Activated T-helper 1 cell treated with anti-CD3 and anti-CD28 coated beads, Interleukin-12 subunit alpha, Interleukin-12 subunit beta, Interleukin-2, Interleukin-4 antibody, amounts not matched to agents 30 ng/mL and 10 ng/mL and 1 ng/mL, durations not matched to agents 14 hours and 24 hours and 36 hours (primary cell): ENCODE measurements around the gene MAGOH. TPM values are rescaled to one million over a fixed set of nuclear protein-coding genes. Genes with fewer than 3 reads are reported as not detected.
"Not testable (repeated sequence)": the region's sequence is repeated elsewhere in the genome, so short reads cannot be mapped to it uniquely, and the experiment has no call there.

Experiments
- DNase-seq: peaks from one replicate; pipeline ENCODE4 v3.0.0; 2021; ENCODE audit warnings: low spot score
- H3K27ac Mint-ChIP-seq: one replicate; pipeline ENCODE4 v1.8.0; 2021; ENCODE audit warnings: mild to moderate bottlenecking, mixed read lengths
- H3K27me3 Mint-ChIP-seq: one replicate; pipeline ENCODE4 v1.8.0; 2022; ENCODE audit warnings: mild to moderate bottlenecking, moderate library complexity, mixed read lengths; ENCODE audit not compliant: insufficient read depth
- H3K36me3 Mint-ChIP-seq: one replicate; pipeline ENCODE4 v1.8.0; 2021; ENCODE audit warnings: low read depth, mixed read lengths
- H3K4me1 Mint-ChIP-seq: one replicate; pipeline ENCODE4 v1.8.0; 2021; ENCODE audit warnings: low read depth, mixed read lengths
- H3K4me3 Mint-ChIP-seq: one replicate; pipeline ENCODE4 v1.8.0; 2021; ENCODE audit warnings: mild to moderate bottlenecking, moderate library complexity, mixed read lengths
- H3K9me3 Mint-ChIP-seq: one replicate; pipeline ENCODE4 v1.8.0; 2021; ENCODE audit warnings: mixed read lengths
- intact Hi-C: fragments of 100-400 bp; cut with micrococcal nuclease; formaldehyde crosslinking; loops from one replicate; pipeline ENCODE4 v1.15.1; 2024
- total RNA-seq: library from RNA; stranded (reverse); gene quantifications from 2 replicates; pipeline ENCODE4 v1.2.3, GENCODE V29; 2022

The MAGOH gene
- total RNA-seq, 1 donor from 2014 or later, result 104 TPM

DNA sequence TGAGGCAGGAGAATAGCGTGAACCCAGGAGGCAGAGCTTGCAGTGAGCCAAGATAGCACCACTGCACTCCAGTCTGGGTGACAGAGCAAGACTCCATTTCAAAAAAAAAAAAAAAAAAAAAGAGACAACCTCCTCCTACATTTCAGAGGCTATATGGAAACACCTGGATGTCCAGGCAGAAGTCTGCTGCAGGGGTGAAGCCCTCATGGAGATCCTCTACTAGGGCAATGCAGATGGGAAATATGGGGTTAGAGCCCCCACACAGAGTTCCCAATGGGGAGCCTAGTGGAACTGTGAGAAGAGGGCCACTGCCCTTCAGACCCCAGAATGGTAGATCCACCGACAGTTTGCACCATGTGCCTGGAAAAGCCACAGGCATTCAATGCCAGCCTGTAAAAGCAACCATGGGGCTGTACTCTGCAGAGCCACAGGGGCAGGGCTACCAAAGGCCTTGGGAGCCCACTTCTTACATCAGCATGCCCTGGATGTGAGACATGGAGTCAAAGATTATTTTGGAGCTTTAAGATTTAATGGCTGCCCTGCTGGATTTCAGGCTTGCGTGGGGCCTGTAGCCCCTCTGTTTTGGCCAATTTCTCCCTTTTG lies 32.1 kb downstream of the MAGOH start:
- peaks cover 75% of the 10 kb centered on the region for H3K36me3 Mint-ChIP-seq
- H3K27me3 Mint-ChIP-seq, H3K4me1 Mint-ChIP-seq, H3K27ac Mint-ChIP-seq, DNase-seq, intact Hi-C loops, H3K4me3 Mint-ChIP-seq: not testable (repeated sequence)
- peaks cover 30% of the 10 kb centered on the region for H3K9me3 Mint-ChIP-seq

DNA sequence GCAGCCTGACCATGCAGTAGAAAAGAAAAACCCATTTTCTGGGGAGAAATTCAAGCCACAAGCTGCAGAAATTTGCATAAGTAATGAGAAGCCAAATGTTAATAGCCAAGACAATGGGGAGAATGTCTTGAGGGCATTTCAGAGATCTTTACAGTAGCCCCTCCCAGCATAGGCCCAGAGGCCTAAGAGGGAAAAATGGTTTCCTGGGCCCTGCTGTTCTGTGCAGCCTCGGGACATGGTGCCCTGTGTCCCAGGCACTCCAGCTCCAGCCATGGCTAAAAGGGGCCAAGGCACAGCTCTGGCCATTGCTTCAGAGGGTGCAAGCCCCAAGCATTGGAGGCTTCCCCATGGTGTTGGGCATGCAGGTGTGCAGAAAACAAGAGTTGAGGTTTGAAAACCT lies 32.8 kb downstream of the MAGOH start:
- H3K27ac Mint-ChIP-seq, H3K4me1 Mint-ChIP-seq, H3K4me3 Mint-ChIP-seq, intact Hi-C loops, H3K27me3 Mint-ChIP-seq, DNase-seq: not testable (repeated sequence)
- Mint-ChIP-seq H3K9me3 (peaks cover 30% of the 10 kb centered on the region), H3K36me3 (peaks cover 80% of the 10 kb centered on the region)

DNA sequence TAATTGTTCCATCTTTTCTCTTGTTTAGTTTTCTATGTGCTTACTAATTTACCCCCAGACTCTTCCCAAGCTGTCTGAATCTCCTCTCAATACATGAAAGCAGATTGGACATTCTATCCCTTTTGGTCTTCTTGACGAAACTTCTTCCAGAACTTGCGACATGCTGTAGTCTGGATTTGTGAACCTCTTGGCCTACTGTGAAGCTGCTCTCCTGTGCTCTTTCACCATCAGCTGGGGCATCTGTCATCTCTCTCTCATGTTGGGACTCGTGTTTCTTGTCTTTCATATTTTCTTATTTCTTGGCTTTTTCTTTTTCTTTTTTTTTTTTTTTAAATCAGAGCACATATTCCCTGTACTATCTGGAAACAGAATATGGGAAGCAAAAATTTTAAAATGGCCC lies 34.9 kb downstream of the MAGOH start:
- no peak overlapping the region for H3K4me3 Mint-ChIP-seq
- H3K27ac Mint-ChIP-seq, result no peak overlapping the region
- intact Hi-C loops, result no loop called here
- H3K4me1 Mint-ChIP-seq, result peaks cover 4% of the 10 kb centered on the region
- H3K36me3 Mint-ChIP-seq, result peaks cover 66% of the 10 kb centered on the region
- no peak for DNase-seq
- peaks cover 30% of the 10 kb centered on the region for H3K9me3 Mint-ChIP-seq
- no peaks in the 10 kb centered on the region for H3K27me3 Mint-ChIP-seq

DNA sequence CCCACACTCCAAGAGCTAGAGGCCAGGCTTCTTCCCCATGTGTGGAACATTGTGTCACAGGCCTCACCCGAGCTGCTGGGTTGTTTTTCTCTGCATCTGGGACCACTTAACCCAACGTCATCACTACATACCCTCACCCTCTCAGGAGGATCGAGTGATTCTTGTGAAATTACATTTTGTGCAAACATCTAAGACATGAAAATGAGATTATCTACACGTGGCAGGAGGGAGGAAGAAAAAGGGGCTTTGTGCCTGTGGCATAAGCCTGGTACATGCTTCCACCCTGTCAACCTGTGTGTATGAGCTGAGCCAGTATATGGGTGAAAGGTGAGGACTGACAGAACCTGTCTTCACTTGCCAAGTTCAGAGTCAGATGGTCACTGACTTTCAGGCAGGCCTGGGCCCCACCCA lies 40.1 kb downstream of the MAGOH start:
- Mint-ChIP-seq H3K4me1 (peaks cover 28% of the 10 kb centered on the region), H3K27me3 (no peaks in the 10 kb centered on the region), H3K27ac (peak overlapping the region; percentile 92), H3K9me3 (no peaks in the 10 kb centered on the region), H3K4me3 (peak overlapping the region; percentile 95), H3K36me3 (peaks cover 28% of the 10 kb centered on the region)
- DNase-seq, result no peak
- intact Hi-C loops, result loop anchor here (5.0 to 10.0 kb wide), 4 partner anchors 353 to 796 kb away; partner anchors contain the start of genes ORC1, PRPF38A, ZYG11A and ZYG11B

DNA sequence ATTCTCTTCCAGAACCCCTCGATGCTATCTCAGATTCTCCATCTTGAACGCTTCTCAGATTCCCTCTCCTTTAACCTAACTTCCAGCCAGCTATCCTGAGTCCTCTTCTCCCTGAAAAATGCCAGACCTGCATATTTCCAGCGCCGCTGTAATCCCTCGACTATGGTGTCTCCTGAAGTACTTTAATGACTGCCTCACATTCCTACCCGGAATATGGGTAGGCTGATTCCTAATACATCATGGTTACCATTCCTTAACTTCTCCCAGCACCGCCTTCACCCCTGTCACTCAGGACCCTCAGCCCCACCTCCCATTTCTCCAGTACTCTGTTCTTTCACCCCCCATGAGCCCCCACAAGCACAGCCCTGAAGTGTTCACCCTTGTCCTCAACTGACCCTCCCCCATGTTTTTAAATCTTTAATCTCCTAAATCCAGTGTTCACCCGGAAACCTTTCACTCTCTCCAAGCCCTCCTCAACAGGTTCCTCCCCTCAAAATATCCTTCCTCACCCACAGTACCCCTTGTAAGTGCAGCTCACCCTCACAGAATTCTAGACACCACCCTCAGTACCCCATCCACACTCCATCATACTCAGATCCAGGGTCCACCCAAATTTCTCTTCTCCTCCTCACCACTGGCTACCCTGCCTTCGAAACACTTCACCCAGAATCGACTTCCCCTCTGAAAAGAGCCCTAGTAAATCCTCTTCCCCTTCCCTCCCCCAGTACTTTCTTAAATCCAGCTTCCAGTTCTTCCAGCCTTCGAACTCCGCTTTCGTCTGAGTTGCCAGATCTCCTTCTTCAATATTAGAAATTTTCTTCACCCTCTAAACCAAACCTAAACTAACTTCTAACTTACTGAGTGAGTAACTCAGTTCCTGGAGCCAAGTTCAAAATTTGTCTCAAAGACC lies 40.8 kb downstream of the MAGOH start:
- H3K27me3 Mint-ChIP-seq, result no peaks in the 10 kb centered on the region
- DNase-seq, result no peak
- peaks cover 21% of the 10 kb centered on the region for H3K36me3 Mint-ChIP-seq
- intact Hi-C loops, result loop anchor here (2.0 to 10.0 kb wide), 8 partner anchors 183 to 1141 kb away; partner anchors contain the start of genes BTF3L4, LRRC42, ORC1 and PRPF38A
- peak overlapping the region; percentile 92 for H3K27ac Mint-ChIP-seq
- peak overlapping the region; percentile 95 for H3K4me3 Mint-ChIP-seq
- H3K9me3 Mint-ChIP-seq, result no peaks in the 10 kb centered on the region
- peaks cover 28% of the 10 kb centered on the region for H3K4me1 Mint-ChIP-seq

DNA sequence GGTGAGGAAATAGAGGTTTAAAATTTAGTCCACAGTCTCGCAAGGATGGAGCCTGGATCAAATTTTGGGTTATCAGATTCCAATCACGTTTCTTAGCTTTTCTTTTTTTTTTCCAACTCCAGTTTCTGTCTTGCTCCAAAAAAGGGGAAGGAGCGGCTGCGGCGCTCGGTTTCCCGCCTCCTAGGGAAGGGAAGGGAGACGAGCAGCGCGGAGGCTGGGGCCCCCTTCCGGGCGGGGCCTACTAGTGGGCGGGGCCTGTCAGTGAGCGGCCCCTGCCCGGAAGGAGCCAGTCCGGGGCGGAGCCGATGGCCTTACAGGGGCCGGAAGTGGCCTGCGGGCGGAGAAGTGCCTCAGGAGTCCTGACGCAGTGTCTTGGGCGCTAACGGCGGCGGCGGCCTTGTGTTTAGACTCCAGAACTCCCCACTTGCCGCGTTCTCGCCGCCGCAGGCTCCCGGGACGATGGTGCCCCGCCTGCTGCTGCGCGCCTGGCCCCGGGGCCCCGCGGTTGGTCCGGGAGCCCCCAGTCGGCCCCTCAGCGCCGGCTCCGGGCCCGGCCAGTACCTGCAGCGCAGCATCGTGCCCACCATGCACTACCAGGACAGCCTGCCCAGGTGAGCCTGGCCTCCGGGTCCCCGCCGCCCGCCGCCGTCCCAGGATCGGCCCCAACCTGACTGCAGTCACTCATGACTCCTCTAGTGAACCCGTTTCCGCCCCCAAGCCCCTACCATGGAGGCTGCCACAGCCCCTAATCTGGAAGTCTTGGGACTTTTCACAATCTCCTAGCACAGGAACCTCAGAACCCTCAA lies 41.6 kb downstream of the MAGOH start, which contains the start of gene CPT2:
Gene CPT2, plus strand, starts transcription at position 340 of the 806 bp plus-strand sequence. Its CDS starts 120 bp downstream, at position 460.
- DNase-seq, result peak; percentile 92
- peaks cover 16% of the 10 kb centered on the region for H3K36me3 Mint-ChIP-seq
- H3K27me3 Mint-ChIP-seq, result no peaks in the 10 kb centered on the region
- intact Hi-C loops, result loop anchor here (1.0 to 10.0 kb wide), 14 partner anchors 24 to 1140 kb away; partner anchors contain the start of genes BTF3L4, CC2D1B, CZIB and LRRC42
- H3K4me1 Mint-ChIP-seq, result peaks cover 28% of the 10 kb centered on the region
- H3K4me3 Mint-ChIP-seq, result peak within 1 kb of the TSS; percentile 95
- H3K9me3 Mint-ChIP-seq, result no peaks in the 10 kb centered on the region
- H3K27ac Mint-ChIP-seq, result peak within 1 kb of the TSS; percentile 92

DNA sequence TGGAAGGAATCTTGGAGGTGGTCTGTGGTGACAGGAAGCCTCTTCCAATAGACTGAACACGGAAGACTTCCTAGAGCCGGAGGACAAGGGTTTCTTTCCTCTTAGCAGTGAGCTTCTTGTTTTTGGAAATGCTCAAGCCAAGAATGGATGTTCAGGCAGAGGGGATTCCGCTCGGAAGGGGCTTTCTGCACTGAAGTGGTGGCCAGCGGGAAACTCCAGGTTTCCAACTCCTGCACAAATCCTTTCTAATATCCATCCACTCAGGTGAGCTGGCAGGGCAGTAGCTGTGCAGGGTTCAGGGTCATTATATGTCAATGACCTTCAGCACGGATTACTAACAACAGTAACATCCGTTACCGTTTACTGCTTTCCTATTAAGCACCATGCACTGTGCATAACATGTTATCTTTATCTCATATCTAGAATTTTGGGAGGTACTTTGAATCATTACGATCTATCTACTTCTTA lies 42.3 kb downstream of the MAGOH start:
- Mint-ChIP-seq H3K27ac (peak overlapping the region; percentile 84), H3K4me3 (peak overlapping the region; percentile 83), H3K36me3 (peaks cover 13% of the 10 kb centered on the region), H3K4me1 (peaks cover 28% of the 10 kb centered on the region), H3K9me3 (no peaks in the 10 kb centered on the region), H3K27me3 (no peaks in the 10 kb centered on the region)
- intact Hi-C loops, result loop anchor here (1.0 to 10.0 kb wide), 14 partner anchors 24 to 1139 kb away; partner anchors contain the start of genes BTF3L4, CC2D1B, CZIB and LRRC42
- DNase-seq, result no peak

DNA sequence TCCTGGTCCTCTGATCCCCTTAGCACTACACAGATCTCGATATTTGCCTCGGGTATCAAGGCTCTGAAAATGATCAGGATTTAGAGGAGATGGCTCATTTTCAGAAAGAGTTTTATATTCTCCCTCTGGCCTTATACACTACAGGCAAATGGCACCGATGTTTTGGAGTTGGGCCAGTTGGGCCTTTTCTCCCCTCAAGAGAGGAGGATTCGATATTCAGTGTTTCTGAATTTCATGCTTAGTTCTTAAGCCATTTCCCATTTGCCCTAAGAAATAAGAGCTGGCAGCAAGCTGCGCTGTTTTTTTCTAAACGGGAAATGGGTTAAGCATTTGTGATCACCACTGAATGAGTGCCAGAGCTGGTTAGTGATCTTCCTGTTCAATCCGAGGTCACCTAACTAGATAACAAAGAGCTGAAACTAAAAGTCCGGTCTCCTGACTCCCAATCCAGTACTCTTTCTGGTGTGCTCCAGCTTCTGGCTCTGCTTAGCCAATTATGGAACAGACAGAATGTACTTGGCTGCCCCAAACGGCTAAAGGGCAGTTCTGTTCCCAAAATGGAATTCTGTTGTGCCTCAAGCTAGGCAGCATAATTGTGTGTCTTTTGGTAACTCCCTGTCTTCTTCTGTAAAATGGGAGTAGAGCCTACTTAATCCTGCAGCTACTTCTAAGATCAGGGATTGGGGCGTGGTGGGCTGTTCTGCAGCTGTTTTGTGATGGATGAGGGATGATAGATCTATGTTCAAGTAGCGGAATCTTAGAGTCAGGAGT lies 42.9 kb downstream of the MAGOH start:
- H3K4me1 Mint-ChIP-seq, result peaks cover 28% of the 10 kb centered on the region
- intact Hi-C loops, result loop anchor here (1.0 to 10.0 kb wide), 14 partner anchors 25 to 1139 kb away; partner anchors contain the start of genes BTF3L4, CC2D1B, CZIB and LRRC42
- H3K27me3 Mint-ChIP-seq, result no peaks in the 10 kb centered on the region
- DNase-seq, result no peak
- H3K36me3 Mint-ChIP-seq, result peaks cover 9% of the 10 kb centered on the region
- no peaks in the 10 kb centered on the region for H3K9me3 Mint-ChIP-seq
- peak overlapping the region; percentile 65 for H3K4me3 Mint-ChIP-seq
- no peak overlapping the region for H3K27ac Mint-ChIP-seq

DNA sequence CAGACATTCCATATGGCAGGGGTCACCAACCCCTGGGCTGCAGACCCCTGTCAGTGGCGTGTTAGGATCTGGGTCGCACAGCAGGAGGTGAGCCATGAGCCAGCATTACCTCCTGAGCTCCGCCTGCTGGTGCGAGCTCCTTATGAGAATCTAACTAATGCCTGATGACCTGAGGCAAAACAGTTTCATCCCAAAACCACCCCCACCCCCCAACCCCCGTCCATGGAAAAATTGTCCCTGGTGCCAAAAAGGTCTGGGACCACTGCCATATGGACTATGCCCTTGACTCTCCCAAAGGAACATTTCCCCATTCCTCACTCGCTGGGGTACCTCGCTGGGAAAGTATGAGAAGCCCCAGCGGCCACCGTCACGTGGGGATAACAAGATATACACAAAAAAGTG lies 48.1 kb downstream of the MAGOH start:
- no peak overlapping the region for H3K27ac Mint-ChIP-seq
- no peaks in the 10 kb centered on the region for H3K9me3 Mint-ChIP-seq
- H3K27me3 Mint-ChIP-seq, result peaks cover 6% of the 10 kb centered on the region
- intact Hi-C loops, result loop anchor here (10.0 kb wide), 1 partner anchor 345 kb away; the partner anchor contains the start of gene ZYG11A
- no peaks in the 10 kb centered on the region for H3K4me1 Mint-ChIP-seq
- DNase-seq, result no peak
- H3K36me3 Mint-ChIP-seq, result no peaks in the 10 kb centered on the region
- no peak overlapping the region for H3K4me3 Mint-ChIP-seq

DNA sequence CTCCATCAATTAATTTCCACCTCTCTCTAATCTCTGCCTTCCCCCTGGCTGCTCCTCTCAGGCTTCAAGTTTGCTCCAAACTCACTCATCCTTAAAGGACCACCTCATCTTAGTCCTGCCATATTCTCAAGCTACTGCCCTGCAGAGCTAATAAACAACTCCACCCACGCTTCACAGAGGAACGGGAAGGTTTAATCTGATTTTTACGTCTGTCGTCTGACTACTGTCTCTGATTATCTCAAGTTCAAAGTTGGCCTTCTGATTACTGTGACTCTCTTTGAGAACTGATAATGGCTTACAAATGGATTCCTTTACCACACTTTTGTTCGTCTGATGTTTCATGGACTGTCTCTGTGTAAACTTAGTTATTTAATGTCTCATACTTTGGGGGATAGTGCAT lies 49.3 kb downstream of the MAGOH start:
- Mint-ChIP-seq H3K27me3 (peaks cover 6% of the 10 kb centered on the region), H3K4me3 (no peak overlapping the region), H3K4me1 (no peaks in the 10 kb centered on the region), H3K9me3 (no peaks in the 10 kb centered on the region), H3K27ac (no peak overlapping the region), H3K36me3 (no peaks in the 10 kb centered on the region)
- DNase-seq, result no peak
- intact Hi-C loops, result loop anchor here (10.0 kb wide), 1 partner anchor 124 kb away; the partner anchor contains the start of gene PODN

DNA sequence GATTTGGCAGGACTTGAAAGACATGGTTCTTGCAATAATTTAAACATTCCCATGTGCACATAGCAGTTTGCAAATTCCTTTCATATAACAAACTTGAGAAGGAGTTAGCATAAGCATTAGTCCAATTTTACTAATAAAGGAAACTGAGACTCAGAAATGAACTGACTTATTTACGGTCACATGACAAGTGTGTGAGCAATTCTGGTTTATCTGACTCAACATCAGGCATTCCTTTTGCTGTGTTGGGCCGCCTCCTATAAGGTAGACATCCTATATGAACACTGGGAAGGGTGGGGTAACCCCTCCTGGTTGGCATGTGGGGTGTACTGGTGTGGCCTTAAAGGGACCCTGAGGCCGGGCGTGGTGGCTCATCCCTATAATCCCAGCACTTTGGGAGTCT lies 50.2 kb downstream of the MAGOH start:
- no peak overlapping the region for H3K27ac Mint-ChIP-seq
- no peak overlapping the region for H3K4me3 Mint-ChIP-seq
- DNase-seq, result no peak
- H3K27me3 Mint-ChIP-seq, result peaks cover 6% of the 10 kb centered on the region
- H3K36me3 Mint-ChIP-seq, result no peaks in the 10 kb centered on the region
- no peaks in the 10 kb centered on the region for H3K4me1 Mint-ChIP-seq
- intact Hi-C loops, result loop anchor here (10.0 kb wide), 1 partner anchor 123 kb away; the partner anchor contains the start of gene PODN
- no peaks in the 10 kb centered on the region for H3K9me3 Mint-ChIP-seq
